Gastroesophageal sphincter (tissue), 4 donors: ENCODE data around the gene WSCD2. TPM values are rescaled to one million over a fixed set of nuclear protein-coding genes. Genes with fewer than 3 reads are reported as not detected.

Source experiments
- ATAC-seq: fragments of 150-250 bp; one replicate; pipeline ENCODE4 v1.9.1; 2016; ENCODE audit warnings: mild to moderate bottlenecking, moderate library complexity
- H3K27ac ChIP-seq, 4 donors: fragments of 200-600 bp; sonication (generic) in 3 of 4; 1 replicate in 3 of 4; 2 replicates in 1 of 4; pipeline ENCODE4 v1.5.1; 2016 to 2019
- H3K27me3 ChIP-seq: fragments of 200-600 bp; sonication (generic); one replicate; pipeline ENCODE4 v1.5.1; 2019
- H3K36me3 ChIP-seq, 2 donors: fragments of 200-600 bp; sonication (generic); one replicate each; pipeline ENCODE4 v1.5.1; 2019; ENCODE audit warnings: control low read depth in 1 of 2
- H3K4me1 ChIP-seq, 3 donors: fragments of 200-600 bp; sonication (generic); 1 replicate in 2 of 3; 2 replicates in 1 of 3; pipeline ENCODE4 v1.5.1; 2016 to 2019; ENCODE audit warnings: control low read depth in 2 of 3
- H3K4me3 ChIP-seq, 2 donors: fragments of 200-600 bp; sonication (generic); one replicate each; pipeline ENCODE4 v1.5.1; 2019; ENCODE audit warnings: mild to moderate bottlenecking in 1 of 2, moderate library complexity in 1 of 2
- H3K9me3 ChIP-seq, 3 donors: fragments of 200-600 bp; sonication (generic); one replicate each; pipeline ENCODE4 v1.5.1; 2017 to 2019; ENCODE audit warnings: control low read depth in 2 of 3
- EP300 ChIP-seq: sonication (generic); formaldehyde crosslinking; IDR thresholded peaks from one replicate; pipeline ENCODE4 v1.6.1; 2017; ENCODE audit warnings: antibody characterized with exemption, mild to moderate bottlenecking
- POLR2A ChIP-seq, 2 donors: fragments of 450-650 bp; IDR thresholded peaks; one replicate each; pipeline ENCODE4 v1.6.1; 2017; ENCODE audit warnings: antibody characterized with exemption in 2 of 2, mild to moderate bottlenecking in 2 of 2, moderate library complexity in 1 of 2
- POLR2AphosphoS5 ChIP-seq: sonication (generic); formaldehyde crosslinking; IDR thresholded peaks from one replicate; pipeline ENCODE4 v1.6.1; 2017; ENCODE audit warnings: antibody characterized with exemption
- WGBS, 2 donors: methylation state at CpG; one replicate each; pipeline ENCODE4 v1.1.5; 2018; ENCODE audit warnings: low coverage in 1 of 2; 5-methylcytosine and 5-hydroxymethylcytosine counted together
- total RNA-seq, 4 donors: library from RNA; depleted of rRNA; stranded (reverse); fragments of >200 nt; gene quantifications; one replicate each; pipeline ENCODE4 v1.1.0, GENCODE V29; 2016
- TF ChIP-seq, protein P1 (sequence below), 4 experiments: fragments of 200-600 bp in 2 of 4; fragments of 450-650 bp in 2 of 4; sonication (generic) in 1 of 4; IDR thresholded peaks; one replicate each; pipeline ENCODE4 v1.5.1; 2017 to 2019; ENCODE audit warnings: antibody characterized with exemption in 4 of 4, mild to moderate bottlenecking in 2 of 4, moderate library complexity in 2 of 4

The WSCD2 gene
- total RNA-seq, 4 donors from 2014 or later, result 5.0 to 86.1 (median 31.6) TPM

DNA sequence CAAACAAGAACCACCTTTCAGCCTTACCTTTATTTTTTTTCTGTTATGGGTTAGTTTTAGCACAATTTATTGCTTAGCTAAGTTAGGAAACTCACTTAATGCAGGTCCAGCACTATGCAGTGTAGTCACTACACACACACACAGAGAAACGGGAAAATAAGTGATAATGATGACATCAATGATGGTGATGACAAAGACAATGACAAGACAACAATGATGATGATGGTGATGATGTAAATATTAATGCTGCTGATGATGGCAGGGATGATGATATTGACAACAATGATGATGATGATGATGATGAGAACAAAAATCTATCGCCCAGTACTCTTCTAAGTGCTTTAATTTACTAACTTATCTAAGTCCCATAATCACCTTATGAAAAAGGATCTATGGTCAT is 41.1 kb downstream of the WSCD2 start:
- peak overlapping the region in 3 of 4 donors; percentile 51 to 70 (median 62) for H3K27ac ChIP-seq
- no peak for ATAC-seq
- H3K9me3 ChIP-seq, result no peaks in the 10 kb centered on the region
- no peaks in the 10 kb centered on the region for H3K36me3 ChIP-seq
- no peak overlapping the region for H3K4me3 ChIP-seq
- H3K4me1 ChIP-seq, result peaks cover 0 to 78% (median 4%) of the 10 kb centered on the region in 3 donors
- TF ChIP-seq EP300 (no peak), POLR2AphosphoS5 (no peak), POLR2A (IDR thresholded peaks at IDR 0.05) (no peak)
- TF ChIP-seq, protein P1, sequence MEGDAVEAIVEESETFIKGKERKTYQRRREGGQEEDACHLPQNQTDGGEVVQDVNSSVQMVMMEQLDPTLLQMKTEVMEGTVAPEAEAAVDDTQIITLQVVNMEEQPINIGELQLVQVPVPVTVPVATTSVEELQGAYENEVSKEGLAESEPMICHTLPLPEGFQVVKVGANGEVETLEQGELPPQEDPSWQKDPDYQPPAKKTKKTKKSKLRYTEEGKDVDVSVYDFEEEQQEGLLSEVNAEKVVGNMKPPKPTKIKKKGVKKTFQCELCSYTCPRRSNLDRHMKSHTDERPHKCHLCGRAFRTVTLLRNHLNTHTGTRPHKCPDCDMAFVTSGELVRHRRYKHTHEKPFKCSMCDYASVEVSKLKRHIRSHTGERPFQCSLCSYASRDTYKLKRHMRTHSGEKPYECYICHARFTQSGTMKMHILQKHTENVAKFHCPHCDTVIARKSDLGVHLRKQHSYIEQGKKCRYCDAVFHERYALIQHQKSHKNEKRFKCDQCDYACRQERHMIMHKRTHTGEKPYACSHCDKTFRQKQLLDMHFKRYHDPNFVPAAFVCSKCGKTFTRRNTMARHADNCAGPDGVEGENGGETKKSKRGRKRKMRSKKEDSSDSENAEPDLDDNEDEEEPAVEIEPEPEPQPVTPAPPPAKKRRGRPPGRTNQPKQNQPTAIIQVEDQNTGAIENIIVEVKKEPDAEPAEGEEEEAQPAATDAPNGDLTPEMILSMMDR (IDR thresholded peaks at IDR 0.05), result no peak
- H3K27me3 ChIP-seq, result no peaks in the 10 kb centered on the region
- 67 to 79% methylated on average over 2 of the region's 2 CpGs for WGBS, 2 donors

DNA sequence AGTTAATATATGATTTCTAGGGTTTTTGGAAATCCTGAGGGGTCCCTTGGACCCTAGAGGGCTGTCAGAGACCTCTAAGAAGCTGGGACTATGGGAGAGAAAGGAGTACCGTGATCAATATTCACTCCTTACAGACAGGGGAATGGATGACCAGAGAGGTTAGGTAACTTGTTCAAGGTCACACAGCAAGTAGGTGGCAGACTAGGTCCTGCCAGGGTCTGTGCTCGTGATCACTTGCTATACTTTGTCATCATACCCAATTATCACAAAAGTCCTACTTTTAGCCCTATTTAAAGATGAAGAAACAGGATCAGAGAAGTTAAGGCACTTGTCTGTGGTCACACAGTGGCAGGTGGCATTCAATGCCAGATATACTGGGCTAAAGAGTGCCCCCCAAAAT is 42.9 kb downstream of the WSCD2 start:
- no peaks in the 10 kb centered on the region for H3K9me3 ChIP-seq
- H3K4me3 ChIP-seq, result no peak overlapping the region
- no peak overlapping the region for H3K27ac ChIP-seq
- H3K36me3 ChIP-seq, result no peaks in the 10 kb centered on the region
- ATAC-seq, result no peak
- 53 to 83% methylated on average over 2 of the region's 2 CpGs for WGBS, 2 donors
- TF ChIP-seq, protein P1 (IDR thresholded peaks at IDR 0.05), result no peak
- TF ChIP-seq EP300, result no peak
- H3K4me1 ChIP-seq, result peaks cover 0 to 69% (median 5%) of the 10 kb centered on the region in 3 donors
- no peaks in the 10 kb centered on the region for H3K27me3 ChIP-seq

DNA sequence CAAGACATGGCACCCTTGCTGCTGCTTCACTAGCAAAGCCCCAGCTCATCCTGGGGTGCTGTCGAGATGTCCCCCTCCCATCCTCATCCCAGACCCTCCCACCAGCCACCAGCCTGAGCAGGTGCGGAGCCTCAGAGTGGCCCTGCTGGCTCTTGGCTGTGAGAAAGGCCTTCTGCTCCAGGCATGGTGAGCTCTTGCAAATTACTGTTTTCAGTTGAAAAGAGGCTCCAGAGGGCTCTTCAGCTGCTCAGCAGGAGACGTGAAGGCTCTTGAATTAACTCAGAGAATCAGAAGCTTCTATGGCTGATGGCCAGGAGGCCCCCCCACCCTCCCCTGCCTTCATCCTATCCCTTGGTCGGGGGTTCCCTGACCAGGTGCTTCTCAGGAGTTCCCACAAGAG is 44.1 kb downstream of the WSCD2 start:
- peaks cover 0 to 58% (median 5%) of the 10 kb centered on the region in 3 donors for H3K4me1 ChIP-seq
- TF ChIP-seq POLR2A (IDR thresholded peaks at IDR 0.05) (no peak), POLR2AphosphoS5 (no peak), EP300 (no peak)
- TF ChIP-seq, protein P1 (IDR thresholded peaks at IDR 0.05), result no peak
- 40% methylated on average over 1 of the region's 4 CpGs; no CpG with 5 or more reads in 1 of the 2 donors for WGBS, 2 donors
- peaks cover 0 to 1% of the 10 kb centered on the region in 2 donors for H3K36me3 ChIP-seq
- peak overlapping the region in 3 of 4 donors; percentile 50 to 67 (median 57) for H3K27ac ChIP-seq
- no peaks in the 10 kb centered on the region for H3K27me3 ChIP-seq
- no peak overlapping the region for H3K4me3 ChIP-seq
- ATAC-seq, result no peak
- no peaks in the 10 kb centered on the region for H3K9me3 ChIP-seq

DNA sequence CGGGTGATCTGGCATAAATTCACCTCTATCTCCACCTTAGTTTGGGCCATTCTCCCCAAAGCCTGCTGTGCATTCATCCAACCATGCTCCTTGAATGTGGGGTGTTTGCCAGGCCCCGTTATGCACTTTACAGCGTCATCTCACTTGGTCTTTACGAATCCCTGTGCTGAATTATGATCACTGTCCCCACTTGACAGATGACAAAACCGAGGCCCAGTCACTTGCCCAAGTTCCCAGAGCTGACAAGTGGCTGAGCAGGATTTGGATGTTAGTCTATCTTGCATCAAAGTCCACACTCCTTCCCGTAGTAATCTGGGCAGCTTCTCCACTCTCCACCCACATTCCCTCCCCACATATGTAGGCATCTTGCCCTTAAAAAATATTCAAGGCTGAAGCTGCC is 44.8 kb downstream of the WSCD2 start:
- WGBS, 2 donors, result 32 to 42% methylated on average over 2 to 3 of the region's 6 CpGs
- Histone ChIP-seq H3K27ac (peak overlapping the region in 3 of 4 donors; percentile 50 to 67 (median 57)), H3K27me3 (no peaks in the 10 kb centered on the region), H3K36me3 (peaks cover 0 to 5% of the 10 kb centered on the region in 2 donors), H3K4me3 (no peak overlapping the region), H3K9me3 (no peaks in the 10 kb centered on the region), H3K4me1 (peaks cover 0 to 50% (median 5%) of the 10 kb centered on the region in 3 donors)
- ATAC-seq, result peak; percentile 52
- TF ChIP-seq EP300 (no peak), POLR2AphosphoS5 (peak; percentile 18)

DNA sequence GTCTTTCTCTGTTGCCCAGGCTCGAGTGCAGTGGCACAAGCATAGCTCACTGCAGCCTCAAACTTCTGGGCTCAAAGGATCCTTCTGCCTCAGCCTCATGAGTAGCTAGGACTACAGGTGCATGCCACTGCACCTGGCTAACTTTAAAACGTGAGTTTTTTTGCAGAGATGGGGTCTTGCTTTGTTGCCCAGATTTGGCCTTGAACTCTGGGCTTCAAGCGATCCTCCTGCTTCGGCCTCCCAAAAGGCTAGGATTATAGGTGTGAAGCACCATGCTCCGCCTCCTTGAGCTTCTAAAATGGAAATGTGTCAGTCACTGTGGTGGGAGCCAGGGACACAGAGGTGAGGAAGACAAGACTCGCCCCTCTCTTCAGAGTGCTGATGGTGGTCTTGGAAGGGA is 45.6 kb downstream of the WSCD2 start:
- Histone ChIP-seq H3K36me3 (peaks cover 0 to 5% of the 10 kb centered on the region in 2 donors), H3K4me3 (no peak overlapping the region), H3K4me1 (peaks cover 0 to 43% (median 5%) of the 10 kb centered on the region in 3 donors), H3K9me3 (no peaks in the 10 kb centered on the region), H3K27me3 (no peaks in the 10 kb centered on the region), H3K27ac (peak overlapping the region in 2 of 4 donors; percentile 57 to 67)
- WGBS, 2 donors, result 70 to 100% methylated on average over 1 to 3 of the region's 6 CpGs
- TF ChIP-seq POLR2A (IDR thresholded peaks at IDR 0.05) (no peak), POLR2AphosphoS5 (no peak), EP300 (no peak)
- TF ChIP-seq, protein P1 (IDR thresholded peaks at IDR 0.05), result no peak
- no peak for ATAC-seq
